Measurements from ENCODE around the gene FIBP.

The FIBP gene

GRCh38 chr11:65912845-65913244 is 24.6 kb upstream of the FIBP start:
- no peak for DNase-seq

- no peak for DNase-seq
These were observed 23.7 kb upstream of the FIBP start for GRCh38 chr11:65911682-65912568.

GRCh38 chr11:65907878-65908277 is 19.6 kb upstream of the FIBP start:
- no peak for DNase-seq

- DNase-seq = no peak
These were observed 18.3 kb upstream of the FIBP start for GRCh38 chr11:65906602-65907001.

- DNase-seq = no peak
These were observed 15.4 kb upstream of the FIBP start for GRCh38 chr11:65903715-65904114.

GRCh38 chr11:65903068-65903481 is 14.8 kb upstream of the FIBP start:
- no peak for DNase-seq

- DNase-seq = no peak
These were observed 12.6 kb upstream of the FIBP start for GRCh38 chr11:65900899-65901180.

GRCh38 chr11:65900125-65900898 is 12.0 kb upstream of the FIBP start, which contains the start of gene FOSL1:
Gene FOSL1, minus strand, starts transcription at chr11:65900388. Its CDS starts 49 bp downstream, at chr11:65900339.
- peak; percentile 94 for DNase-seq

- peak; percentile 70 for DNase-seq
These were observed 11.3 kb upstream of the FIBP start for GRCh38 chr11:65899356-65900124.

GRCh38 chr11:65898656-65899355 is 10.5 kb upstream of the FIBP start:
- no peak for DNase-seq

GRCh38 chr11:65897020-65897471 is 8.8 kb upstream of the FIBP start:
- no peak for DNase-seq

GRCh38 chr11:65896034-65896999 is 8.0 kb upstream of the FIBP start:
- DNase-seq = no peak

- DNase-seq = no peak
These were observed 7.3 kb upstream of the FIBP start for GRCh38 chr11:65895482-65895981.

- DNase-seq = no peak
These were observed 5.8 kb upstream of the FIBP start for GRCh38 chr11:65894034-65894591.

GRCh38 chr11:65892661-65893317 is 4.5 kb upstream of the FIBP start:
- DNase-seq = no peak

GRCh38 chr11:65892137-65892540 is 3.9 kb upstream of the FIBP start:
- peak; percentile 16 for DNase-seq

GRCh38 chr11:65891219-65892136 is 3.2 kb upstream of the FIBP start:
- no peak for DNase-seq

GRCh38 chr11:65890324-65891218 is 2.3 kb upstream of the FIBP start, which contains the start of gene CCDC85B:
Gene CCDC85B, plus strand, starts transcription at chr11:65890673. Its CDS starts 111 bp downstream, at chr11:65890784.
- peak; percentile 94 for DNase-seq
